K562 (cell line): Measurements from ENCODE around the gene NAP1L4. TPM values are rescaled to one million over a fixed set of nuclear protein-coding genes. Genes with fewer than 3 reads are reported as not detected.

Experiments
- ASH1L ChIP-seq: fragments of 450-650 bp; IDR thresholded peaks from 2 replicates; pipeline ENCODE4 v1.6.1; 2018; ENCODE audit warnings: borderline replicate concordance, mild to moderate bottlenecking, low read depth; ENCODE audit not compliant: partially characterized antibody
- CBX8 ChIP-seq: fragments of 200-600 bp; sonication (generic); IDR thresholded peaks from 2 replicates; pipeline ENCODE4 v1.6.1; 2012; ENCODE audit warnings: borderline replicate concordance, mixed run types, low read depth, mild to moderate bottlenecking, moderate library complexity, mixed read lengths, low read length, control low read depth, inconsistent platforms; ENCODE audit not compliant: poor library complexity, severe bottlenecking; ENCODE audit errors: extremely low read depth
- CCNT2 ChIP-seq: IDR thresholded peaks from 2 replicates; pipeline ENCODE4 v1.6.1; 2011; ENCODE audit warnings: borderline replicate concordance, low read depth, mild to moderate bottlenecking, moderate library complexity, mixed read lengths, low read length; ENCODE audit not compliant: insufficient read length; ENCODE audit errors: extremely low read depth
- CTBP1 ChIP-seq: fragments of 450-650 bp; IDR thresholded peaks from 2 replicates; pipeline ENCODE4 v1.6.1; 2016; ENCODE audit warnings: borderline replicate concordance
- CXXC5 ChIP-seq: fragments of 250-450 bp; sonication (Bioruptor Pico); IDR thresholded peaks from 2 replicates; pipeline ENCODE4 v1.8.0; 2022; ENCODE audit warnings: inconsistent platforms, mild to moderate bottlenecking, moderate library complexity
- ESRRA ChIP-seq: fragments of 450-650 bp; IDR thresholded peaks from 2 replicates; pipeline ENCODE4 v1.6.1; 2014; ENCODE audit warnings: low read depth, mild to moderate bottlenecking, moderate library complexity, borderline replicate concordance
- GABPA ChIP-seq: fragments of 200-800 bp; sonication (Bioruptor generic); conservative IDR thresholded peaks from 2 replicates; pipeline ENCODE4 v1.6.1; 2016; ENCODE audit warnings: low read depth, missing genetic modification characterization, missing compliant biosample characterization
- GTF2E2 ChIP-seq: fragments of 200-800 bp; sonication (Bioruptor generic); IDR thresholded peaks from 2 replicates; pipeline ENCODE4 v1.6.1; 2016; ENCODE audit warnings: missing genetic modification characterization, missing compliant biosample characterization
- HMG20A ChIP-seq: fragments of 450-650 bp; formaldehyde crosslinking; conservative IDR thresholded peaks from 2 replicates; pipeline ENCODE4 v1.4.0; 2020; ENCODE audit warnings: mild to moderate bottlenecking, mixed read lengths
- MCM2 ChIP-seq: fragments of 450-650 bp; IDR thresholded peaks from 2 replicates; pipeline ENCODE4 v1.6.1; 2017; ENCODE audit warnings: low read depth, mild to moderate bottlenecking
- MYNN ChIP-seq, 2 experiments: sonication (generic); formaldehyde crosslinking in 1 of 2; IDR thresholded peaks; 2 replicates each; pipeline versions ENCODE4 v1.5.0 to v1.6.1; 2016 to 2020; ENCODE audit warnings: antibody characterized with exemption in 1 of 2, missing genetic modification reagents in 1 of 2
- NFE2 ChIP-seq: IDR thresholded peaks from 2 replicates; pipeline ENCODE4 v1.6.1; 2014; ENCODE audit warnings: antibody characterized with exemption, low read depth
- NONO ChIP-seq, 2 experiments: fragments of 200-400 bp in 1 of 2; fragments of 450-650 bp in 1 of 2; formaldehyde crosslinking in 1 of 2; IDR thresholded peaks; 2 replicates each; pipeline ENCODE4 v1.6.1; 2017; ENCODE audit warnings: low read depth in 2 of 2, mild to moderate bottlenecking in 2 of 2, moderate library complexity in 2 of 2, low read length in 1 of 2
- RBM17 ChIP-seq: fragments of 200-400 bp; formaldehyde crosslinking; IDR thresholded peaks from 2 replicates; pipeline ENCODE4 v1.6.1; 2017; ENCODE audit warnings: low read depth, mild to moderate bottlenecking, low read length, borderline replicate concordance
- SP2 ChIP-seq: IDR thresholded peaks from 2 replicates; pipeline ENCODE4 v1.6.1; 2011; ENCODE audit warnings: mild to moderate bottlenecking, low read depth, low read length, moderate library complexity; ENCODE audit not compliant: poor library complexity, severe bottlenecking; ENCODE audit errors: extremely low read depth
- SREBF1 ChIP-seq: fragments of 150-350 bp; IDR thresholded peaks from 2 replicates; pipeline ENCODE4 v1.6.1; 2014; ENCODE audit warnings: antibody characterized with exemption, low read depth, low read length, borderline replicate concordance
- SRSF3 ChIP-seq: fragments of 200-400 bp; formaldehyde crosslinking; IDR thresholded peaks from 2 replicates; pipeline ENCODE4 v1.6.1; 2016; ENCODE audit warnings: mild to moderate bottlenecking, low read length, moderate library complexity; ENCODE audit not compliant: insufficient read depth
- ZFP30 ChIP-seq: fragments of 250-450 bp; sonication (Bioruptor Pico); IDR thresholded peaks from 2 replicates; pipeline ENCODE4 v1.8.0; 2022; ENCODE audit warnings: moderate library complexity, mild to moderate bottlenecking, inconsistent platforms, borderline replicate concordance
- ZNF133 ChIP-seq: fragments of 250-450 bp; sonication (Bioruptor Pico); IDR thresholded peaks from 2 replicates; pipeline ENCODE4 v1.4.0; 2020; ENCODE audit warnings: mild to moderate bottlenecking
- polyA plus RNA-seq, 8 experiments: library from polyadenylated mRNA; depleted of rRNA in 4 of 8; stranded (reverse) in 5 of 8; unstranded in 3 of 8; fragments of >200 nt; fragmentation: Nextera tagmentation in 2 of 8; fragmentation: Illumina TruSeq in 1 of 8; extraction: Ambion mirVana in 2 of 8; extraction: Trizol in 1 of 8; gene quantifications; 2 replicates each; pipeline versions ENCODE4 v1.2.1 to v1.2.3, GENCODE V29; 2011 to 2014; ENCODE audit warnings: inconsistent platforms in 1 of 8, missing spikeins in 1 of 8
- total RNA-seq, 7 experiments: library from RNA; depleted of rRNA in 6 of 7; stranded (reverse); fragments of >200 nt in 6 of 7; fragmentation: Illumina TruSeq in 2 of 7; extraction: Trizol in 2 of 7; gene quantifications; 2 replicates each; pipeline versions ENCODE4 v1.2.1 to v1.2.3, GENCODE V29; 2011 to 2021; ENCODE audit warnings: low replicate concordance in 1 of 7
- TF ChIP-seq, protein P1 (sequence below): sonication (generic); formaldehyde crosslinking; IDR thresholded peaks from 2 replicates; pipeline ENCODE4 v1.8.0; 2022; ENCODE audit warnings: missing genetic modification reagents, mild to moderate bottlenecking, moderate library complexity, borderline replicate concordance
- TF ChIP-seq, protein P2 (sequence below): sonication (generic); formaldehyde crosslinking; IDR thresholded peaks from 2 replicates; pipeline ENCODE4 v1.9.0; 2022; ENCODE audit warnings: mild to moderate bottlenecking, missing genetic modification reagents
- TF ChIP-seq, protein P3 (sequence below): IDR thresholded peaks from 2 replicates; pipeline ENCODE4 v1.6.1; 2016; ENCODE audit warnings: missing genetic modification characterization, missing compliant biosample characterization
- TF ChIP-seq, protein P4 (sequence below): fragments of 200-800 bp; sonication (Bioruptor generic); IDR thresholded peaks from 2 replicates; pipeline ENCODE4 v1.6.1; 2017; ENCODE audit warnings: missing genetic modification characterization, missing compliant biosample characterization

NAP1L4 gene
- total and polyA plus RNA-seq, 9 of the 15 experiments (the other 6 are each of a cell fraction or from before 2014, with no cell fraction given), result 34.1 to 237 (median 179) TPM

DNA sequence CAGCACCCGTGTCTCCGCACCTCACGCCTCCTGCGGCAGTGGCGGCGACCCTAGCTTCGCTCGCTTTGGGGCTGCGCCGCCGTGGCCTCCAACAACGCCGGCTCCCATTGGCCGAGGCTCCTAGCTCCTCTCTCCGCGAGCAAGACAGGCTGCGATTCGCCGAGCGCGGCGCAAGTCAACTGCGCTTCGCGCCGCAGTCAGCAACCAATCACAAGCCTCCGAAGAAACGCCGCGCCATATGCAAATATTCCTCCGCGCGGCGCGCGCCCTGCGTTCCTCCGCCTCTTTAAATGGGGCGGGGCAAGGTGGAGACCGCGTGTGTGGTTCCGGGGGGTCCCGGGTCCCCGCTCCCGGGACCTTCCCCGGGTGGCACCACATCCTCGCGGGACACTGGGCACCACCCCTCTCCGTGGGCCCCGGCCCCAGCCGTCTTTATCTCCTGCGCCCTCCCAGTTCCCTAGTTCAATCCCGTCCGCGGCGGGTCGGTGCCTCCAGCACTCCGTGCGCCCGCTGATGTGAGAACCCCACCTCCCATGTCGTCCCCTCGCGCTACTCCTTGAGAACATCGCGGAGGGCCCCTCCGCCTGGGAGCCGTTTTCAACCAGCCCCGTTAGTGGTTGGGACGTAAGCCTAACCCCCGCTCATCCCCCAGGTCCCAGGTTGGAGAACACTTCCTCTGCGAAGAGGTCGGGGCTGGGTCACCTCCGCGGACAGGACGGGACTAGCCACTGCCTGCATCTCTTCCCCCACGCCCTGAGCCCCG, at the start of gene NAP1L4 (continued):
- TF ChIP-seq, protein P1, sequence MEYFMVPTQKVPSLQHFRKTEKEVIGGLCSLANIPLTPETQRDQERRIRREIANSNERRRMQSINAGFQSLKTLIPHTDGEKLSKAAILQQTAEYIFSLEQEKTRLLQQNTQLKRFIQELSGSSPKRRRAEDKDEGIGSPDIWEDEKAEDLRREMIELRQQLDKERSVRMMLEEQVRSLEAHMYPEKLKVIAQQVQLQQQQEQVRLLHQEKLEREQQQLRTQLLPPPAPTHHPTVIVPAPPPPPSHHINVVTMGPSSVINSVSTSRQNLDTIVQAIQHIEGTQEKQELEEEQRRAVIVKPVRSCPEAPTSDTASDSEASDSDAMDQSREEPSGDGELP, result peak; percentile 70
- TF ChIP-seq ZNF133 (CRISPR knock-in tag) (no peak), NFE2 (no peak), CBX8 (no peak), NONO (IDR thresholded peaks at IDR 0.05; ENCODE audit: low read depth in 2 of 2, low read length in 1 of 2) (peak in 1 of 2 experiments; percentile 26; a peak in 1 of 4 replicates), GABPA (tag) (no peak), RBM17 (no peak), SP2 (no peak), ESRRA (no peak), SRSF3 (no peak), MYNN (IDR thresholded peaks at IDR 0.05) (peak; percentile 45; the same call in 1 of the 2 replicates), MYNN (CRISPR knock-in tag; IDR thresholded peaks at IDR 0.05) (no peak), ZFP30 (CRISPR knock-in tag) (no peak), CCNT2 (peak; percentile 32), HMG20A (CRISPR knock-in tag) (no peak), GTF2E2 (tag) (no peak), CTBP1 (peak; percentile 72), SREBF1 (no peak), CXXC5 (peak; percentile 89), MCM2 (no peak), ASH1L (peak; percentile 72)
- TF ChIP-seq, protein P2, sequence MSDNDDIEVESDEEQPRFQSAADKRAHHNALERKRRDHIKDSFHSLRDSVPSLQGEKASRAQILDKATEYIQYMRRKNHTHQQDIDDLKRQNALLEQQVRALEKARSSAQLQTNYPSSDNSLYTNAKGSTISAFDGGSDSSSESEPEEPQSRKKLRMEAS, result peak; percentile 76; the same call in 1 of the 2 replicates
- TF ChIP-seq, protein P3, sequence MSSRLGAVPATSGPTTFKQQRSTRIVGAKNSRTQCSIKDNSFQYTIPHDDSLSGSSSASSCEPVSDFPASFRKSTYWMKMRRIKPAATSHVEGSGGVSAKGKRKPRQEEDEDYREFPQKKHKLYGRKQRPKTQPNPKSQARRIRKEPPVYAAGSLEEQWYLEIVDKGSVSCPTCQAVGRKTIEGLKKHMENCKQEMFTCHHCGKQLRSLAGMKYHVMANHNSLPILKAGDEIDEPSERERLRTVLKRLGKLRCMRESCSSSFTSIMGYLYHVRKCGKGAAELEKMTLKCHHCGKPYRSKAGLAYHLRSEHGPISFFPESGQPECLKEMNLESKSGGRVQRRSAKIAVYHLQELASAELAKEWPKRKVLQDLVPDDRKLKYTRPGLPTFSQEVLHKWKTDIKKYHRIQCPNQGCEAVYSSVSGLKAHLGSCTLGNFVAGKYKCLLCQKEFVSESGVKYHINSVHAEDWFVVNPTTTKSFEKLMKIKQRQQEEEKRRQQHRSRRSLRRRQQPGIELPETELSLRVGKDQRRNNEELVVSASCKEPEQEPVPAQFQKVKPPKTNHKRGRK, result no peak
- TF ChIP-seq, protein P4, sequence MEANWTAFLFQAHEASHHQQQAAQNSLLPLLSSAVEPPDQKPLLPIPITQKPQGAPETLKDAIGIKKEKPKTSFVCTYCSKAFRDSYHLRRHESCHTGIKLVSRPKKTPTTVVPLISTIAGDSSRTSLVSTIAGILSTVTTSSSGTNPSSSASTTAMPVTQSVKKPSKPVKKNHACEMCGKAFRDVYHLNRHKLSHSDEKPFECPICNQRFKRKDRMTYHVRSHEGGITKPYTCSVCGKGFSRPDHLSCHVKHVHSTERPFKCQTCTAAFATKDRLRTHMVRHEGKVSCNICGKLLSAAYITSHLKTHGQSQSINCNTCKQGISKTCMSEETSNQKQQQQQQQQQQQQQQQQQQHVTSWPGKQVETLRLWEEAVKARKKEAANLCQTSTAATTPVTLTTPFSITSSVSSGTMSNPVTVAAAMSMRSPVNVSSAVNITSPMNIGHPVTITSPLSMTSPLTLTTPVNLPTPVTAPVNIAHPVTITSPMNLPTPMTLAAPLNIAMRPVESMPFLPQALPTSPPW (CRISPR knock-in tag), result peak; percentile 56
